Measurements from ENCODE around the gene PAXX. TPM values are rescaled to one million over a fixed set of nuclear protein-coding genes. Genes with fewer than 3 reads are reported as not detected.

The PAXX gene
- total RNA-seq, 1 donor = 23.6 TPM

GRCh38 chr9:137041124-137041523, 48.9 kb downstream of the PAXX start:
- peaks cover 21% of the 10 kb centered on the region for H3K27me3 ChIP-seq (ENCODE audit: insufficient read depth, low read length)
- no peaks in the 10 kb centered on the region for H3K9me3 ChIP-seq (ENCODE audit: low read depth, low read length)
- H3K4me1 ChIP-seq (ENCODE audit: insufficient read depth, low read length) = peaks cover 24% of the 10 kb centered on the region
- no peak overlapping the region for H3K4me3 ChIP-seq (ENCODE audit: low read length)

GRCh38 chr9:137042751-137043727, 50.8 kb downstream of the PAXX start:
- Histone ChIP-seq H3K9me3 (ENCODE audit: low read depth, low read length) (no peaks in the 10 kb centered on the region), H3K4me1 (ENCODE audit: insufficient read depth, low read length) (peaks cover 31% of the 10 kb centered on the region), H3K27me3 (ENCODE audit: insufficient read depth, low read length) (peaks cover 40% of the 10 kb centered on the region), H3K4me3 (ENCODE audit: low read length) (no peak overlapping the region)

Other genes starting within 250 kb of the PAXX start
- not detected for gene LCN10, start 249.5 kb upstream of the PAXX start, total RNA-seq
- not detected for gene LCN6, start 243.9 kb upstream of the PAXX start, total RNA-seq
- gene LCN8, start 234.2 kb upstream of the PAXX start, total RNA-seq = not detected
- not detected for gene LCN15, start 227.9 kb upstream of the PAXX start, total RNA-seq
- 16.1 TPM for gene TMEM141, start 201.1 kb upstream of the PAXX start, total RNA-seq
- 1.7 TPM for gene CCDC183, start 196.1 kb upstream of the PAXX start, total RNA-seq
- gene RABL6, start 184.5 kb upstream of the PAXX start, total RNA-seq = 36.4 TPM
- gene AJM1, start 149.9 kb upstream of the PAXX start, total RNA-seq = 0.73 TPM
- gene PHPT1, start 143.0 kb upstream of the PAXX start, total RNA-seq = 14.0 TPM
- 0.52 TPM for gene MAMDC4, start 140.1 kb upstream of the PAXX start, total RNA-seq
- gene EDF1, start 126.1 kb upstream of the PAXX start, total RNA-seq = 162 TPM
- 6.4 TPM for gene TRAF2, start 105.9 kb upstream of the PAXX start, total RNA-seq
- 67.6 TPM for gene FBXW5, start 47.7 kb upstream of the PAXX start, total RNA-seq
- not detected for gene C8G, start 47.2 kb upstream of the PAXX start, total RNA-seq
- gene LCN12, start 40.1 kb upstream of the PAXX start, total RNA-seq = not detected
- gene PTGDS, start 14.9 kb upstream of the PAXX start, total RNA-seq = 10.8 TPM
- gene LCNL1, start 9.4 kb upstream of the PAXX start, total RNA-seq = 0.10 TPM
- gene CLIC3, start 4.1 kb downstream of the PAXX start, total RNA-seq = 3.4 TPM
- 14.7 TPM for gene ABCA2, start 35.8 kb downstream of the PAXX start, total RNA-seq
- gene FUT7, start 39.7 kb downstream of the PAXX start, total RNA-seq = 2.6 TPM
- 2.5 TPM for gene NPDC1, start 53.8 kb downstream of the PAXX start, total RNA-seq
- gene ENTPD2, start 61.6 kb downstream of the PAXX start, total RNA-seq = not detected
- gene SAPCD2, start 78.1 kb downstream of the PAXX start, total RNA-seq = 3.3 TPM
- gene UAP1L1, start 85.1 kb downstream of the PAXX start, total RNA-seq = 6.2 TPM
- 30.3 TPM for gene MAN1B1, start 94.6 kb downstream of the PAXX start, total RNA-seq
- 86.9 TPM for gene DPP7, start 122.3 kb downstream of the PAXX start, total RNA-seq
- gene GRIN1, start 146.7 kb downstream of the PAXX start, total RNA-seq = not detected
- gene LRRC26, start 177.6 kb downstream of the PAXX start, total RNA-seq = 0.21 TPM
- gene TMEM210, start 179.6 kb downstream of the PAXX start, total RNA-seq = not detected
- 36.7 TPM for gene ANAPC2, start 196.1 kb downstream of the PAXX start, total RNA-seq
- gene SSNA1, start 196.3 kb downstream of the PAXX start, total RNA-seq = 38.2 TPM
- 2.4 TPM for gene TPRN, start 208.3 kb downstream of the PAXX start, total RNA-seq
- gene TMEM203, start 213.2 kb downstream of the PAXX start, total RNA-seq = 21.1 TPM
- gene NDOR1, start 213.3 kb downstream of the PAXX start, total RNA-seq = 9.2 TPM
- 0.31 TPM for gene RNF208, start 229.8 kb downstream of the PAXX start, total RNA-seq
- 0.21 TPM for gene CYSRT1, start 232.8 kb downstream of the PAXX start, total RNA-seq
- 0.10 TPM for gene RNF224, start 235.1 kb downstream of the PAXX start, total RNA-seq
- gene SLC34A3, start 238.5 kb downstream of the PAXX start, total RNA-seq = not detected
- gene TUBB4B, start 248.9 kb downstream of the PAXX start, total RNA-seq = 67.9 TPM